Trophoblast cell (in vitro differentiated cells and primary cell): ENCODE results near the gene CMTM2.
"Not testable (repeated sequence)": the region's sequence is repeated elsewhere in the genome, so short reads cannot be mapped to it uniquely, and the experiment has no call there.

ENCODE experiments used
- DNase-seq, 2 donors: peaks; one replicate each; pipeline ENCODE4 v3.0.0-alpha.2; 2016
- H2AFZ ChIP-seq: 2 replicates; pipeline ENCODE4 v1.6.1; 2013; ENCODE audit warnings: low read length, moderate library complexity, mild to moderate bottlenecking; ENCODE audit not compliant: insufficient read depth, poor library complexity
- H2AK5ac ChIP-seq: 2 replicates; pipeline ENCODE4 v1.6.1; 2013; ENCODE audit warnings: mild to moderate bottlenecking, low read length
- H2BK120ac ChIP-seq: 2 replicates; pipeline ENCODE4 v1.6.1; 2013; ENCODE audit warnings: low read length, mild to moderate bottlenecking, moderate library complexity; ENCODE audit not compliant: insufficient read depth, poor library complexity
- H2BK12ac ChIP-seq: 2 replicates; pipeline ENCODE4 v1.6.1; 2013; ENCODE audit warnings: mild to moderate bottlenecking, low read length, moderate library complexity
- H2BK5ac ChIP-seq: 2 replicates; pipeline ENCODE4 v1.6.1; 2013; ENCODE audit warnings: low read length, low read depth, moderate library complexity, mild to moderate bottlenecking; ENCODE audit not compliant: poor library complexity
- H3K14ac ChIP-seq: 2 replicates; pipeline ENCODE4 v1.6.1; 2013; ENCODE audit warnings: mild to moderate bottlenecking, low read length
- H3K18ac ChIP-seq: 2 replicates; pipeline ENCODE4 v1.6.1; 2013; ENCODE audit warnings: mild to moderate bottlenecking, low read length
- H3K23ac ChIP-seq: 2 replicates; pipeline ENCODE4 v1.6.1; 2013; ENCODE audit warnings: low read length
- H3K27ac ChIP-seq: 2 replicates; pipeline ENCODE4 v1.5.1; 2013; ENCODE audit warnings: low read depth, mild to moderate bottlenecking, inconsistent platforms, low read length, moderate library complexity
- H3K27me3 ChIP-seq: 2 replicates; pipeline ENCODE4 v1.6.1; 2013; ENCODE audit warnings: inconsistent platforms, mild to moderate bottlenecking, low read length, moderate library complexity; ENCODE audit not compliant: insufficient read depth
- H3K36me3 ChIP-seq, 2 experiments: 1 replicate in 1 of 2; 2 replicates in 1 of 2; pipeline ENCODE4 v1.6.1; 2013; ENCODE audit warnings: low read length in 2 of 2, mild to moderate bottlenecking in 2 of 2, moderate library complexity in 1 of 2; ENCODE audit not compliant: insufficient read depth in 2 of 2, control insufficient read depth in 1 of 2
- H3K4ac ChIP-seq: 2 replicates; pipeline ENCODE4 v1.6.1; 2013; ENCODE audit warnings: low read depth, mild to moderate bottlenecking, low read length, moderate library complexity
- H3K4me1 ChIP-seq, 2 experiments: 1 replicate in 1 of 2; 2 replicates in 1 of 2; pipeline ENCODE4 v1.6.1; 2013; ENCODE audit warnings: low read length in 2 of 2, mild to moderate bottlenecking in 2 of 2, moderate library complexity in 1 of 2; ENCODE audit not compliant: insufficient read depth in 2 of 2, control insufficient read depth in 1 of 2
- H3K4me2 ChIP-seq: 2 replicates; pipeline ENCODE4 v1.6.1; 2013; ENCODE audit warnings: inconsistent platforms, mild to moderate bottlenecking, low read length, moderate library complexity
- H3K4me3 ChIP-seq: 2 replicates; pipeline ENCODE4 v1.5.1; 2013; ENCODE audit warnings: mild to moderate bottlenecking, low read depth, low read length, inconsistent platforms
- H3K79me1 ChIP-seq: one replicate; pipeline ENCODE4 v1.6.1; 2013; ENCODE audit warnings: low read length
- H3K79me2 ChIP-seq: 2 replicates; pipeline ENCODE4 v1.6.1; 2013; ENCODE audit warnings: low read length, mild to moderate bottlenecking; ENCODE audit not compliant: control insufficient read depth, insufficient read depth, poor library complexity
- H3K9ac ChIP-seq: 2 replicates; pipeline ENCODE4 v1.6.1; 2013; ENCODE audit warnings: mild to moderate bottlenecking, low read length
- H3K9me3 ChIP-seq: 2 replicates; pipeline ENCODE4 v1.6.1; 2013; ENCODE audit warnings: low read depth, mild to moderate bottlenecking, control low read depth, inconsistent platforms, low read length; ENCODE audit not compliant: insufficient read depth
- H4K12ac ChIP-seq: 2 replicates; pipeline ENCODE4 v1.6.1; 2013; ENCODE audit warnings: low read depth, mild to moderate bottlenecking, low read length, moderate library complexity
- H4K8ac ChIP-seq: 2 replicates; pipeline ENCODE4 v1.6.1; 2013; ENCODE audit warnings: low read depth, mild to moderate bottlenecking, low read length, moderate library complexity
- H4K91ac ChIP-seq: one replicate; pipeline ENCODE4 v1.6.1; 2013; ENCODE audit warnings: low read depth, mild to moderate bottlenecking, low read length, moderate library complexity
- WGBS: extraction: QIAGEN DNeasy Blood & Tissue Kit; methylation state at CpG from one replicate; pipeline ENCODE4 v1.1.7; 2013; ENCODE audit warnings: missing lambda C conversion rate; ENCODE audit not compliant: insufficient read length, insufficient coverage; ENCODE audit errors: extremely low coverage; 5-methylcytosine and 5-hydroxymethylcytosine counted together

Gene CMTM2

GRCh38 chr16:66611911-66612310 is 32.6 kb downstream of the CMTM2 start:
- not testable (repeated sequence) for H3K27me3 ChIP-seq, DNase-seq, H4K91ac ChIP-seq, H3K4me2 ChIP-seq, H2BK120ac ChIP-seq, H2BK12ac ChIP-seq, H3K27ac ChIP-seq, H3K18ac ChIP-seq, H3K9me3 ChIP-seq, H3K79me1 ChIP-seq, H2BK5ac ChIP-seq, H2AFZ ChIP-seq, H3K23ac ChIP-seq, H3K9ac ChIP-seq, H4K8ac ChIP-seq, H3K4me3 ChIP-seq, H3K79me2 ChIP-seq, H3K4ac ChIP-seq, H4K12ac ChIP-seq, H2AK5ac ChIP-seq, H3K14ac ChIP-seq
- H3K4me1 ChIP-seq = peaks cover 7 to 17% of the 10 kb centered on the region in 2 experiments
- H3K36me3 ChIP-seq = peaks cover 51% of the 10 kb centered on the region in 2 experiments
- WGBS = no CpG with 5 or more reads among the region's 8 CpGs

GRCh38 chr16:66612422-66612821 is 33.2 kb downstream of the CMTM2 start:
- Histone ChIP-seq H2BK12ac (no peak overlapping the region), H3K27ac (no peak overlapping the region), H2AFZ (no peak overlapping the region), H3K4ac (no peak overlapping the region), H3K27me3 (no peaks in the 10 kb centered on the region), H3K4me1 (peaks cover 7 to 15% of the 10 kb centered on the region in 2 experiments), H3K79me1 (no peaks in the 10 kb centered on the region), H2BK5ac (no peak overlapping the region), H3K4me2 (no peak overlapping the region), H4K8ac (no peak overlapping the region), H3K9ac (no peak overlapping the region), H2BK120ac (no peak overlapping the region), H4K91ac (no peak overlapping the region), H3K18ac (no peak overlapping the region), H3K4me3 (no peak overlapping the region), H3K23ac (no peak overlapping the region), H3K9me3 (peaks cover 6% of the 10 kb centered on the region), H2AK5ac (no peak overlapping the region), H3K79me2 (no peaks in the 10 kb centered on the region), H3K14ac (no peak overlapping the region), H3K36me3 (peaks cover 49 to 51% of the 10 kb centered on the region in 2 experiments), H4K12ac (no peak overlapping the region)
- no peak for DNase-seq
- no CpG with 5 or more reads among the region's 14 CpGs for WGBS

- H4K91ac ChIP-seq = no peak overlapping the region
- no peaks in the 10 kb centered on the region for H3K79me2 ChIP-seq
- no CpG with 5 or more reads among the region's 12 CpGs for WGBS
- no peak overlapping the region for H2AFZ ChIP-seq
- no peak overlapping the region for H3K14ac ChIP-seq
- peaks cover 12% of the 10 kb centered on the region in 2 experiments for H3K4me1 ChIP-seq
- H3K9me3 ChIP-seq = peaks cover 6% of the 10 kb centered on the region
- no peak overlapping the region for H3K4me2 ChIP-seq
- H3K27ac ChIP-seq = no peak overlapping the region
- no peak overlapping the region for H2AK5ac ChIP-seq
- H4K12ac ChIP-seq = no peak overlapping the region
- no peak overlapping the region for H3K23ac ChIP-seq
- no peak overlapping the region for H3K9ac ChIP-seq
- no peak overlapping the region for H2BK12ac ChIP-seq
- H4K8ac ChIP-seq = no peak overlapping the region
- H2BK120ac ChIP-seq = no peak overlapping the region
- no peaks in the 10 kb centered on the region for H3K79me1 ChIP-seq
- no peak overlapping the region for H2BK5ac ChIP-seq
- no peaks in the 10 kb centered on the region for H3K27me3 ChIP-seq
- no peak overlapping the region for H3K4ac ChIP-seq
- no peak overlapping the region for H3K4me3 ChIP-seq
- H3K18ac ChIP-seq = no peak overlapping the region
- peak; percentile 97 to 98 for DNase-seq
- H3K36me3 ChIP-seq = peaks cover 41 to 43% of the 10 kb centered on the region in 2 experiments
These were observed 35.0 kb downstream of the CMTM2 start for GRCh38 chr16:66614161-66614802.

- Histone ChIP-seq H3K23ac (no peak overlapping the region), H2BK5ac (no peak overlapping the region), H3K9ac (no peak overlapping the region), H3K27me3 (no peaks in the 10 kb centered on the region), H2AK5ac (no peak overlapping the region), H3K4me2 (no peak overlapping the region), H3K18ac (no peak overlapping the region), H3K79me1 (no peaks in the 10 kb centered on the region), H4K91ac (no peak overlapping the region), H3K4ac (no peak overlapping the region), H3K14ac (no peak overlapping the region), H3K79me2 (no peaks in the 10 kb centered on the region), H3K4me1 (peaks cover 12 to 17% of the 10 kb centered on the region in 2 experiments), H4K8ac (no peak overlapping the region), H2BK120ac (no peak overlapping the region), H2BK12ac (no peak overlapping the region), H3K27ac (no peak overlapping the region), H3K4me3 (no peak overlapping the region), H3K9me3 (peaks cover 4% of the 10 kb centered on the region), H4K12ac (no peak overlapping the region), H3K36me3 (peaks cover 25 to 26% of the 10 kb centered on the region in 2 experiments), H2AFZ (no peak overlapping the region)
- no CpG with 5 or more reads among the region's 4 CpGs for WGBS
- peak in 1 of 2 donors; percentile 46 for DNase-seq
These were observed 36.9 kb downstream of the CMTM2 start for GRCh38 chr16:66616169-66616568.
